AG09309 (cell line): ENCODE data around the gene DPEP3.

Source experiments
- DNase-seq: peaks from one replicate; pipeline ENCODE4 v3.0.0-alpha.2; 2010; ENCODE audit warnings: low read depth
- H3K4me3 ChIP-seq: 2 replicates; pipeline ENCODE4 v1.5.1; 2011; ENCODE audit warnings: mild to moderate bottlenecking, low read depth, low read length, moderate library complexity; ENCODE audit not compliant: control insufficient read depth
- CTCF ChIP-seq: IDR thresholded peaks from 2 replicates; pipeline ENCODE4 v1.5.1; 2011; ENCODE audit warnings: mild to moderate bottlenecking, low read depth, low read length, inconsistent platforms; ENCODE audit not compliant: insufficient read depth, control insufficient read depth; ENCODE audit errors: missing control alignments

DPEP3 gene

DNA sequence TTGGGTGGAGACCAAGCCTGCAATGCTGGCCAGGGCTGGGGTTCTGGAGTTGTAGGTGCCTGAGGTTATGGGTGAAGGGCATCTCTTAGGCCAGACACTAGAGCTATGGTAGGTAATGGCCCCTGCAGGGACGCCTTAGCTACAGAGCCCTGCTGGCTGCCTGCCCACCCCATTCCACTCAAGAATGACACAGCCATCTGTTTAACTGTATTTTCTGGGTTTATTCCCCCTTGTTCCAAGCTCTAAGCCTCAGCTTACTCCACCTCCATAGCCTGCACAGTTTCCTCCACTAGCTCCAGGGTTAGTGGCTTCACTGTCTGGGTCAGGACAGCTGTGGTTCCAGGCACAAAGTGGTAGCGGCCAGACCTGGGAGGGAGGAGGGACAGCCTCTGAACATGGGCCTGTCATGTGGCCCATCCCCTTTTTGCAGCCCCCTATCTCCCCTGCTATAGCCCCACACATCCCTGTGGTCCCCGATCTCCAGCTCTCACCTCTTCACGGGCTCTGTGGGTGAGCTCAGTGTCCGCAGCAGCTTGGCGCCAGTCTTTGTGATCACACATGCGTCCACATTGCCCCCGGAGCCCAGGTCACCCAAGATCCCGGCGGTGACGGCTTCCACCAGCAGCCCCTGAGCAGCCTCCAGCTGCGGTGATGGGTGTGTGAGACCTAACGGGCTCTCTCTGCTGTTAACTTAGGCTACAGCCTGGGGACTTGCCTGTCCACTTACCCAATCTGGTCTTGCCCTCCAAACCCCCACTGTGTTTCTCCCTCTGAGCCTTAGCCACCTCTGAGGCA lies 45.8 kb downstream of the DPEP3 start:
- no peak for TF ChIP-seq CTCF
- no peak for DNase-seq
- peak overlapping the region; percentile 98 for H3K4me3 ChIP-seq

DNA sequence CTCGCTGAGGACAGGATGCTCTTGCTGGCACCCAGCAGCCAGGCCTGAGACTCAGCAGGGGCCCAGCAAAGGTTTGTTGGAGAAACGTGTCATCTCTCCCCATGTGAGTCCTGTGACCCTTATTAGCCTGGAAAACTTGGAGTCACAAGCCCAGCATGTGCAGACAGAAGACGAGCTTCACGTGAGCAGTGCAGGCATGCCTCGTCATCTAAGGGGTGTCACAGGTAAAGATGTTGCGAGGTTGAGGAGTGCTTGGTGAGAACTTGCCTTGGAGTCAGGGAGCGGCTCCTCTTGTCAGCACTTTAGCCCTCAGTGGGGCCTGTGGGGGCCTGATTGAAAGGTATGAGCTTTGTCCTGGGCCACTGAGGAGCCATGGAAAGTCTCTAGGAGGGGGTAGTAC lies 46.5 kb downstream of the DPEP3 start:
- no peak for DNase-seq
- TF ChIP-seq CTCF = no peak
- H3K4me3 ChIP-seq = no peak overlapping the region

- DNase-seq = no peak
- H3K4me3 ChIP-seq = no peak overlapping the region
- no peak for TF ChIP-seq CTCF
Measured at GRCh38 chr16:67932462-67932840, 47.8 kb downstream of the DPEP3 start.

DNA sequence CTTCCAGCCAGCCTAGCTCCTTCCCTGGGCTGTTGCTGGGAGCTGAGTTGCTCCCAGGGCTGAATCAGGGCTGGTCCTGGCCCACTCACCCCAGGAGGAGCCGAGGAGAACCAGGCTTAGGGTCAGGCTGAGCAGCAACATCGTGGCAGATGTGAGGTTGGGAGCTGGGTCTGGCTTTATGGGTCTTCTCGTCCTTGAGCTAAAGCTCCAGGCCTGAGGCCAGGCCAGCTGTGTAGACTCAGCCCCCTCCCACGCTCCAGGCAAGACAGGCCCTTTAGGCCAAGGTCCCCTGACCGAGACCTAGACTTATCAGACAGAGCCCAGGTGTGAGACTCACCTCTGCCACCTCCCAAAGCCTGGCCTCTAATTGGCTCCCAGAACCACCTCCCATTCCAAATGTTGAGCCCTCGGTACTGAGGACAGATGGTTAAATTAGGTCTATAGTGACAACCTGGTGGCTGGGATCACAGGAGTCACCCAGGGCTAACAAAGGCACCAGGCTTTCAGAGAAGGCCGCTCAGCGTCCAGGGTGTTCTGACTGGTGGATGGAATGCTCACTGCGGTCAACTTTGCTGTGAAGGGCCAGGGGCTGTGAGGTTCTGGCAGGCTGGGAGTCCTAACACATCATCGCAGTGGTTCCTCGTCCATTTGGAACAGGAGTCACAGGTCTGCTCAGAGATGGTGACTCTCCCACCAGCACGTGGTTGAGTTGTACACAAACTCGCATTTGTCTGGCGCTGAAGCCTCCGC lies 48.4 kb downstream of the DPEP3 start, which contains the start of gene CTRL:
CTRL (minus strand) TSS at position 151 of the 750 bp plus-strand sequence; CDS start at position 141, 10 bp downstream.
- peak; percentile 12 for TF ChIP-seq CTCF
- no peak within 1 kb of the TSS for H3K4me3 ChIP-seq
- no peak for DNase-seq

GRCh38 chr16:67930678-67931211 lies 49.6 kb downstream of the DPEP3 start:
- TF ChIP-seq CTCF = no peak
- DNase-seq = no peak
- H3K4me3 ChIP-seq = no peak overlapping the region

GRCh38 chr16:67930191-67930590 lies 50.1 kb downstream of the DPEP3 start:
- no peak for TF ChIP-seq CTCF
- no peak overlapping the region for H3K4me3 ChIP-seq
- no peak for DNase-seq
